ENCODE results near the gene ZSWIM5.
A peak's percentile ranks its signal among the peaks of the same experiment; 100 is the strongest.

ZSWIM5 gene

DNA sequence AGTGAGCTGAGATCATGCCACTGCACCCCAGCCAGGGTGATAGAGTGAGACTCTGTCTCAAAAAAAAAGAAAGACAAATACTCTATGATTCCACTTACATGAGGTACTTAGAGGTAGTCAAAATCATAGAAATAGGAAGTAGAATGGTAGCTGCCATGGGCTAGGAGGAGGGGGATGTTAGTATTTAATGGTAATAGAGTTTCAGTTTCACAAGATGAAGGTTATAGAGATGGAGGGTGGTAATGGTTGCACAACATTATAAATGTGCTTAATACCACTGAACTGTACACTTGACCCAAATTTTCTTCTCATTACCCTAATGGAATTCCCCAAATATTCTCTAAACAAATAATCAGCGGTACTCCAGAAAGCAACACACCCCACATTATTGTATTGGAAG, 232.8 kb downstream of the ZSWIM5 start:
- DNase-seq, result peak; percentile 21
- H3K4me3 ChIP-seq (ENCODE audit: low read length), result no peak overlapping the region
- H3K9ac ChIP-seq (ENCODE audit: low read length), result no peak overlapping the region
- H3F3A ChIP-seq (ENCODE audit: insufficient read depth, low read length), result no peaks in the 10 kb centered on the region
- H3K27ac ChIP-seq (ENCODE audit: low read length), result no peak overlapping the region
- TF ChIP-seq EZH2 (optimal IDR thresholded peaks at IDR 0.05; ENCODE audit: low read depth, low read length), result no peak
- no peak for TF ChIP-seq EZH2phosphoT487 (IDR thresholded peaks at IDR 0.05; ENCODE audit: low read length)
- TF ChIP-seq, protein P1, sequence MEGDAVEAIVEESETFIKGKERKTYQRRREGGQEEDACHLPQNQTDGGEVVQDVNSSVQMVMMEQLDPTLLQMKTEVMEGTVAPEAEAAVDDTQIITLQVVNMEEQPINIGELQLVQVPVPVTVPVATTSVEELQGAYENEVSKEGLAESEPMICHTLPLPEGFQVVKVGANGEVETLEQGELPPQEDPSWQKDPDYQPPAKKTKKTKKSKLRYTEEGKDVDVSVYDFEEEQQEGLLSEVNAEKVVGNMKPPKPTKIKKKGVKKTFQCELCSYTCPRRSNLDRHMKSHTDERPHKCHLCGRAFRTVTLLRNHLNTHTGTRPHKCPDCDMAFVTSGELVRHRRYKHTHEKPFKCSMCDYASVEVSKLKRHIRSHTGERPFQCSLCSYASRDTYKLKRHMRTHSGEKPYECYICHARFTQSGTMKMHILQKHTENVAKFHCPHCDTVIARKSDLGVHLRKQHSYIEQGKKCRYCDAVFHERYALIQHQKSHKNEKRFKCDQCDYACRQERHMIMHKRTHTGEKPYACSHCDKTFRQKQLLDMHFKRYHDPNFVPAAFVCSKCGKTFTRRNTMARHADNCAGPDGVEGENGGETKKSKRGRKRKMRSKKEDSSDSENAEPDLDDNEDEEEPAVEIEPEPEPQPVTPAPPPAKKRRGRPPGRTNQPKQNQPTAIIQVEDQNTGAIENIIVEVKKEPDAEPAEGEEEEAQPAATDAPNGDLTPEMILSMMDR (IDR thresholded peaks at IDR 0.05; ENCODE audit: low read length), result no peak
- H3K9me3 ChIP-seq (replicated peaks; ENCODE audit: insufficient read depth, low read length), result no peaks in the 10 kb centered on the region
- H3K4me2 ChIP-seq (ENCODE audit: low read depth, low read length), result no peak overlapping the region
- H3K79me2 ChIP-seq (ENCODE audit: low read length), result peaks cover 8% of the 10 kb centered on the region; the same call in 1 of the 2 replicates
- peaks cover 6% of the 10 kb centered on the region for H3K4me1 ChIP-seq (ENCODE audit: low read length)
- no peaks in the 10 kb centered on the region for H3K9me2 ChIP-seq (replicated peaks; ENCODE audit: insufficient read depth, low read length)
- H3K27me3 ChIP-seq (replicated peaks; ENCODE audit: insufficient read depth, low read length), result no peaks in the 10 kb centered on the region
- no peak overlapping the region for H2AFZ ChIP-seq (ENCODE audit: low read length)
- H4K20me1 ChIP-seq (ENCODE audit: insufficient read depth, low read length), result no peaks in the 10 kb centered on the region
- H3K36me3 ChIP-seq (replicated peaks; ENCODE audit: insufficient read depth, low read length), result 0 out of 2 replicates have a peak, but pooled peaks cover 4% of the 10 kb centered on the region

DNA sequence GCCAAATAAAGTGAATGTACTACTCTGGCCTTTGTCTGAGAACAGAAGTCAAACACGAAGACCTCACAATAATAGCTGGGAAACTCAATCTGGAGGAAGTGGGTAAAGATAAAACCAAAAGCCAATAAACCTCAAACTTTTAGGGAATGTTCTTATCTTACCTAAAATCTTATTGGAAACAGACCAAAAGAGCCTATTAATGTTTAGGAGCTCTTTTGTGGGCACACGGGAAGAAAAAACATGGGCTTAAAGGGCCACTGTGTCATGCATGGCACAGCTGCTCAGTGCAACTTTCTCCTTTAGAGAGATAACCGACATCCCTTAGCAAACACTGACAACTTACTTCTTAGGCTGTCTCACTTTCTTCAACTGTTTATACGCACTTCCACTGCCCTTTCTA, 236.1 kb downstream of the ZSWIM5 start:
- Histone ChIP-seq H3K27me3 (replicated peaks; ENCODE audit: insufficient read depth, low read length) (no peaks in the 10 kb centered on the region), H3K4me3 (ENCODE audit: low read length) (no peak overlapping the region), H3K4me1 (ENCODE audit: low read length) (peaks cover 6% of the 10 kb centered on the region), H4K20me1 (ENCODE audit: insufficient read depth, low read length) (no peaks in the 10 kb centered on the region), H3F3A (ENCODE audit: insufficient read depth, low read length) (no peaks in the 10 kb centered on the region), H3K79me2 (ENCODE audit: low read length) (peaks cover 8% of the 10 kb centered on the region; the same call in 1 of the 2 replicates), H3K27ac (ENCODE audit: low read length) (no peak overlapping the region), H3K9me2 (replicated peaks; ENCODE audit: insufficient read depth, low read length) (no peaks in the 10 kb centered on the region), H3K9ac (ENCODE audit: low read length) (no peak overlapping the region), H2AFZ (ENCODE audit: low read length) (no peak overlapping the region), H3K9me3 (replicated peaks; ENCODE audit: insufficient read depth, low read length) (no peaks in the 10 kb centered on the region), H3K36me3 (replicated peaks; ENCODE audit: insufficient read depth, low read length) (0 out of 2 replicates have a peak, but pooled peaks cover 4% of the 10 kb centered on the region), H3K4me2 (ENCODE audit: low read depth, low read length) (no peak overlapping the region)
- TF ChIP-seq EZH2 (optimal IDR thresholded peaks at IDR 0.05; ENCODE audit: low read depth, low read length) (no peak), EZH2phosphoT487 (IDR thresholded peaks at IDR 0.05; ENCODE audit: low read length) (no peak)
- TF ChIP-seq, protein P1 (IDR thresholded peaks at IDR 0.05; ENCODE audit: low read length), result no peak
- DNase-seq, result no peak
